ENCODE results near the gene CD80.

DNA sequence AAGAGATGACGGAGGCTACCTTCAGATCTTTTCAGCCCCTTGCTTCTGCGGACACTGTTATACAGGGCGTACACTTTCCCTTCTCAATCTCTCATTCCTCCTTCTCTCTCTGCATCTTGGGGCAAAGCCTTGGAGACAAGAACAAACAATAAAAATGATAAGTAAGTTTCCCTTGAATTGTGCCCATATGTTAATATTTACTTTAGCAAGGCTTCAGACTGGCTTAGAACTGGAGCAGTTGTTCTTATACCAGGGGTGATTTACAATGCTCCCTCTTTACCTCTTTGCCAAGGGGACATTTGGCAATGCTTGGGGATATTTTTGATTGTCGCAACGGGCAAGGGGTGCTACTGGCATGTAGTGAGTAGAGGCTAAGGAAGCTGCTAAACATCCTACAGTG lies 31.7 kb downstream of the CD80 start:
- TF ChIP-seq ZNF274 (IDR thresholded peaks at IDR 0.05; ENCODE audit: low read depth, low read length) (no peak), YY1 (IDR thresholded peaks at IDR 0.05; ENCODE audit: insufficient read depth, insufficient read length) (no peak)

All from NT2/D1 (cell line).